Liver (tissue), 3 donors: ENCODE results near the gene RIBC1.

Source experiments
- CTCF ChIP-seq: fragments of 150-350 bp; IDR thresholded peaks from 2 replicates; pipeline ENCODE4 v1.5.1; 2017; ENCODE audit warnings: improper control_type of control experiment, low read depth, low read length; ENCODE audit not compliant: missing input control
- RAD21 ChIP-seq, 2 donors: IDR thresholded peaks; 2 replicates each; pipeline ENCODE4 v1.6.1; 2016; ENCODE audit warnings: antibody characterized with exemption in 2 of 2, mild to moderate bottlenecking in 2 of 2
- donor health status: healthy.
- donor health status: healthy.

GRCh38 chrX:53458082-53458481, 35.4 kb downstream of the RIBC1 start:
- TF ChIP-seq RAD21 (IDR thresholded peaks at IDR 0.05) = no peak
- TF ChIP-seq CTCF = no peak
